ENCODE data around the gene APPBP2.
"Not testable (repeated sequence)": the region's sequence is repeated elsewhere in the genome, so short reads cannot be mapped to it uniquely, and the experiment has no call there.

Gene APPBP2, protein sequence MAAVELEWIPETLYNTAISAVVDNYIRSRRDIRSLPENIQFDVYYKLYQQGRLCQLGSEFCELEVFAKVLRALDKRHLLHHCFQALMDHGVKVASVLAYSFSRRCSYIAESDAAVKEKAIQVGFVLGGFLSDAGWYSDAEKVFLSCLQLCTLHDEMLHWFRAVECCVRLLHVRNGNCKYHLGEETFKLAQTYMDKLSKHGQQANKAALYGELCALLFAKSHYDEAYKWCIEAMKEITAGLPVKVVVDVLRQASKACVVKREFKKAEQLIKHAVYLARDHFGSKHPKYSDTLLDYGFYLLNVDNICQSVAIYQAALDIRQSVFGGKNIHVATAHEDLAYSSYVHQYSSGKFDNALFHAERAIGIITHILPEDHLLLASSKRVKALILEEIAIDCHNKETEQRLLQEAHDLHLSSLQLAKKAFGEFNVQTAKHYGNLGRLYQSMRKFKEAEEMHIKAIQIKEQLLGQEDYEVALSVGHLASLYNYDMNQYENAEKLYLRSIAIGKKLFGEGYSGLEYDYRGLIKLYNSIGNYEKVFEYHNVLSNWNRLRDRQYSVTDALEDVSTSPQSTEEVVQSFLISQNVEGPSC

DNA sequence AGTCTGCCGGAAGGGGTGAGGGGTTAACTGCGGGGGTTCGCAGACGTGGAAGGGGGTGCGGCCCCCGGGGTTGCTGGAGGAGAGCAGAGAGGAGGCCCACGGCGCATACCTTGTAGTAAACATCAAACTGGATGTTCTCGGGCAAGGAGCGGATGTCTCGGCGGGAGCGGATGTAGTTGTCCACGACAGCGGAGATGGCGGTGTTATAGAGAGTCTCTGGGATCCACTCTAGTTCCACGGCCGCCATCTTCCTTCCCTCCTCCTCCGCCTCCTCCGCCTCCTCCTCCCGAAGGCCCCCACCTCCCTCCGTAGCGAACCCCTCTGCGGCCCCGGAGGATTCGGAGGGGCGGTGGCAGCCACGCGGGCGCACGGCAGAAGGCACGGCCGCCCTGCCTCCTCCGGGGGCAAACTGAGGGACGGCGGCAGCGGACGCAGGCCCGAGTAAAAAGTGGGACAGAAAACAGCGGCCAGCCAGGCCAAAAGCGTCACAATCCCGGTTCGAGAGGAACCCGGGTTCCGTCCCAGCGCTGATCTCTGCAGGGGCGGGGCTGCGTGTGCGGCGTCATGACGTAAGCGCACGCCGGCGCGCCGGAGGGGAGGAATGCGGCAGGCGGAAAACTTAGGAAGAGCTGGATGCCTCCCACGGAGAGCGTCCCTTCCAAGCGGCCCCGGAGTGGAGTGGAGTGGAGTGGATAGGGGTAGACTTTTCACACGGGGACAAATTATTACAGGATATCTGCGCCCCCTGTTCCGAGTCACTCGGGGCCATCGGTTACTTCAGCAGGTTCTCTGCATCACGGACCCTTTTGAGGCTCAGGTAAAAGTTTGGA, at the start of gene APPBP2:
APPBP2 (minus strand) TSS at position 558 of the 830 bp plus-strand sequence; CDS start at position 247, 311 bp downstream.
- in situ Hi-C loops (cut with MboI; ENCODE audit: low pct_unique_long_range_greater_than_20kb, low sequenced_read_pairs) = no loop called here

DNA sequence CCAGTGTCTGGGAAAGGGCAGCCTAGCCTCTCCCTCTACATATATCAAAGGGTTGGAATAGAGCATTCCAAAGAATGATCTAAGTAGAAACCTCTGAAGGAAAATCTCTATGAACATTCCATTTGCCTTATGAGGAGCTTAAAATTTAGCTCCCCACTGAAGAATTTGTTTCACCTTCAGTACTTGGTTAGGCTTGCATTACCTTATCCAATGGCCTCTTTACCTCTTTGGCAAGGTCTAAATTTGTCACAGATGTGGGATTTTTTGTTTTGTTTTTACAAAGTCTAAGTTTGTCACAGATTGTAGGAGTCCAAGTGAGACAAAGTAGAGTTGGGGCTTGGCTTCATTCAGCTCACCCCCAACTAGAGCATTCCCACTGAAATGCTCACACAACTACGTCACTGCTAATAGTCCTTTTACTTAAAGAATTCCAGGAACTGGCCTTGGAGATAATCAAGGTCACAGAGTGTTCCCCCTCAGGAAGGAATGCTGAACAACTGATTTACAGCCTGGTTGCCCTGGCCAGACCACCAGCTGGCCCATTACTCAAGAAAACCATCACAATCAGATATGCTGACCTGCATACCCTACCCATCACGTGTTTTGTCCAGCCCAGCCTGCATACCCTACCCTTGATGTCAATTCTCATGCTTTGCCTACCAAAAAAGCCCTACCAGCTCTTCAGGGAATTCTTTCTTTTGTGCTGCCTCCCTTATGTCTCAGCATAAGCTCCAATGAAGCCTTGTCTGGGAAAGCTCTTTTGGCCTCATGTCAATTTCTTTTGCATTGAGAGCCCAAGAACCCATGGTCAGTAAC, 47.4 kb upstream of the APPBP2 start:
- DNase-seq = no peak
- in situ Hi-C loops (cut with MboI; ENCODE audit: low pct_unique_long_range_greater_than_20kb, low sequenced_read_pairs) = no loop called here

More for the DNA sequence above, at the start of gene APPBP2:
- peak; percentile 87 for DNase-seq

DNA sequence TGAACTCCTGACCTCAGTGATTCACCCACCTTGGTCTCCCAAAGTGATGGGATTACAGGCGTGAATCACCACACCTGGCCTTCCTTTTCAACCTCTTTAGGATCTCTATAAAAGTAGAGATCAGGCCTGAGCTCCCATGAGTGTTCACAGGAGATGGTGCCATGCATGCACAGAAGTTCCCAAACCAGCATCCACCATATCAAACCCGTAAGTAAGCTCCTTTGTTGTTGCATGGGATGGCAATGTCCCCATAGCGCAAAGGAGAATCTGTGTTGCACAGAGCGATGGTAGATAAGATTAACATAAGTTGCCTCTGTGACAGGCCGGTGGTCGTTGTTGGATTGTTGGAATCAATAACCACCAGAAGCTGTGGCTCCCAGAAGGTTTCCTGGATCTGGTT, 39.2 kb upstream of the APPBP2 start:
- in situ Hi-C loops (cut with MboI; ENCODE audit: low pct_unique_long_range_greater_than_20kb, low sequenced_read_pairs) = no loop called here
- no peak for DNase-seq

DNA sequence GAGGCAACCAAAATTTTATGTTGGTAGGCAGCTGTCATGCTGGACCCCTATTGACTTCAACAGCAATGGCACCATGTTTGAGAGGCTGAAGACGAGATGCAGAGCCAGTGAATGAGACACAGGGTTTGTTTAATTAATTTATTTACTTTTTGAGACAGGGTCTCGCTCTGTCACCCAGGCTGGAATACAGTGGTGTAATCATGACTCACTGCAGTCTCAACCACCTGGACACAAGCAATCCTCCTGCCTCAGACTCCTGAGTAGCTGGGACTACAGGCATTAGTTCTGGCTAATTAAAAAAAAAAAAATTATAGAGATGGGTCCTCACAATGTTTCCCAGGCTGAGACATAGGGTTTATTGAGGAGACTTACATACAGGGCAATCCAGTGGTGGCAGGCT, 37.7 kb upstream of the APPBP2 start:
- in situ Hi-C loops (cut with MboI; ENCODE audit: low pct_unique_long_range_greater_than_20kb, low sequenced_read_pairs) = no loop called here

DNA sequence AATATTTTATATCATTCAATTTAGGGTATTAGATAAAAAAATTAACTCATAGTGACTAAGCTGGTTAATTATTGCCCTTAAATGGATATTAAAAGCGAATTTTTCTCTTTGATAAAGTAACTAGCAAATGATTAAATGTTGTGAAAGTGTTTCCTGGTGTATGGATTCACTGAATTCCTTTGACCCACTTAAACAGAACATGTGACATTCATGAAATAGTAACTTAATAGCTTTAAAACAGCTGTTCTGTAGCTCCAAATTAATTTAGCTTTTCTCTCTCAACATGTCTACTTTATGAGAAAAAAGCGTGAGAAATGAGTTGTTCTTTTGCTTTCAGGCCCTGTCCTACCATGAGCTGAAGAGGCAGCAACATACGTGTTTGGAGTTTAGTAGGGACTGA, 36.4 kb upstream of the APPBP2 start:
- DNase-seq = no peak
- in situ Hi-C loops (cut with MboI; ENCODE audit: low pct_unique_long_range_greater_than_20kb, low sequenced_read_pairs) = no loop called here

More for the DNA sequence above, 37.7 kb upstream of the APPBP2 start:
- DNase-seq = no peak

DNA sequence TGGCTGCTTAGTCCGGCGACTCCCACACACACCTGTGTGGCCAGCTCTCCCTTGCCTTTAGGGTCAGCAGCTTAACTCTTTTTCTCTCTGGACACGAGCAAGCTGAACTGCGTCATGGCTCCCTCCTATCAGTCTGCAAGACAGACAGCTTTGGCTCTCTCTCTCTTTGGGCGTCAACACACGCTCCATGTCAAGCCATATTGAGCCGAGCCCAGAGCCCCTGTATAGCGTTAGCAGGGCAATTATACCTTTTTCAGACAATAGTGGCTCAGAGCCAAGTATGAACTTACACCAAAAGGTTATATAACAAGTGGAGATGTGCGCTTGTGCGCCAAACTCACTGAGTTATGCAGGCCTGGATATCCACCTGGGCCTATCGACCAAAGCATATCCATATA, 34.8 kb upstream of the APPBP2 start:
- in situ Hi-C loops (cut with MboI; ENCODE audit: low pct_unique_long_range_greater_than_20kb, low sequenced_read_pairs) = no loop called here
- no peak for DNase-seq

DNA sequence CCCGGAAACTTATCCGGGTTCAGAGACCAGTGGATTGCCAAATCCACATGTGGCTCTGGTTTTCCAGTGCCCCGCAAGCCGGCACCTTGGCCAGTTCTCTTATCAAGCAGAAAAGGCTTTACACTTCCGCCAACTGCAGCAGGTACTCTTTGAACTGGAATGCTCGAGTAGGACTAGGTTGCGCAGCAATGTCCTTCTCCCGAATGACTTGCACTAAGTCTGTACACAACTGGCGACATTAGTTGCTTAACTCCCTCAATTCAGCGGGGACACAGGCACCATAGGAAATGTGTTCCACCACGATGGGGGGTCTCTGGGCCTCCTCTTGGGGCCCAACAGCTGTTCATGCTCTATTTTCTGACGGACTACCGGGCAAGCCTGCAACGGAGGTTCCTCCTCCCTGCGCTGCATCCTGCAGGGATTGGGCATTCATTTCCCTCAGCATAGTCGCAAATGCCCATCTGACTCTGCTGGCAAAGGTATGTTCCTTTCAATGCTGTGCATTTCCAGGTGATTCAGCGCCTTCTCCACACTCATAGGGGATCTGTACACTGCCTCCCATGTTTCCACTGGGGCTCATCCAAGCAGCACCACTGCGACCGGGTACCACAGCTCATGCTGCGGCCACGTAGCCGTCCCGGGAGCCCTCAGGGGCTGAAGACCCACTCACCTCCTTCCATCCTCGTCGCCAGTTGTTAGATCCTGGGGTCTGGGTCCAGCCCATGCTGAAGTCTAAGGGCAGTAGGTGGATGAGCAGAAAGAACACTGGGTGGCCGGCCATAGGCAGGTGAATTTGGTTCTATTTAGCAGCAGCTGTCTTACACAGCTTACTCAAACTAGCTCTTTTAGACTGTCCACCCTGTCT, 34.2 kb upstream of the APPBP2 start:
- in situ Hi-C loops (cut with MboI; ENCODE audit: low pct_unique_long_range_greater_than_20kb, low sequenced_read_pairs) = no loop called here
- DNase-seq = no peak

DNA sequence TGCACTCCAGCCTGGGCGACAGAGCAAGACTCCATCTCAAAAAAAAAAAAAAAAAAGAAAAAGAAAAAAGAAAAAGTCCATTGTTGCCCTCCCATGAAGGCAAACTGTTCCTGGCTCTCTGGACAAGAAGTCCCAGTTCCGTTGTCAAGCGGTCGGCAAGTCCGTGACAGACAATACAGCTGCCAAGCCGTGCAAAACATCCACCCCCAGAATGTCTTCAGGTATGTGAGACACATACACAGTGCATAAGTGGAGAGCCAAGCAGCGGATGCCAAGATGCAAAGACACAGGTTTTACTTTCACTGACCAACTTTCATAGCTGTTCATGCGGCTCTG, 33.6 kb upstream of the APPBP2 start:
- in situ Hi-C loops (cut with MboI; ENCODE audit: low pct_unique_long_range_greater_than_20kb, low sequenced_read_pairs) = no loop called here

DNA sequence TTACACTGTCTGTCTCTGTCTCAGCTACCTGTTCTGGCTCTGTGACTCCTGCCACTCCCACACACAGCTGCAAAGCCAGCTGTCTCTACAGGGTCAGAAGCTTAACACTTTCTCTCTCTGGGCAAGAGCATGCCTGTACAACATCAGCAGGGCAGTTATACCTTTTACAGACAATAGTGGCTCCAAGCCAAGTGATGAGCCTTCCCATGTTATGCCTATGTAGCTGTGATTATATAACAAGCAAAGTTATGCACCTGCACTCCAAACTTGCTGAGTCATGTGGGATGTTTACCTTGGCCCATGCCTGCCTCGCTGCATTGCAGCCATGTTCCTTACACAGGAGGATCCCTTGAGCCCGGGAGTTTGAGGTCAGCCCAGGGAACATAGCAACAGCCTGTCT, 31.8 kb upstream of the APPBP2 start:
- in situ Hi-C loops (cut with MboI; ENCODE audit: low pct_unique_long_range_greater_than_20kb, low sequenced_read_pairs) = no loop called here
- DNase-seq = no peak

More for the DNA sequence above, 33.6 kb upstream of the APPBP2 start:
- DNase-seq = no peak

DNA sequence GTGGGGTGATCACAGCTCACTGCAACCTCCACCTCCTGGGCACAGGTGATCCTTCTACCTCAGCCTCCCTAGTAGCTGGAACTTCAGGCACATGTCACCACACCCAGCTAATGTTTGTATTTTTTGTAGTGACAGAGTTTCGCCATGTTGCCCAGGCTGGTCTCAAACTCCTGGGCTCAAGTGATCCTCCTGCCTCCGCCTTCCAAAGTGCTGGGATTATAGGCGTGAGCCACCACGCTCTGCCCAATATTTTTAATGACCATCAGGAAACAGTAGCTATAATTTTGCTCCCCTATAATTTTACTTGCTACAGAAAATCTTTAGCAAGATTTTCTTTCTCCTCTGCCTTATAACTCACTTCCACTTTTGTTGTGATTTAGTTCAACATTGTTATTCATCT, 29.7 kb upstream of the APPBP2 start:
- in situ Hi-C loops (cut with MboI; ENCODE audit: low pct_unique_long_range_greater_than_20kb, low sequenced_read_pairs) = no loop called here
- DNase-seq = no peak

DNA sequence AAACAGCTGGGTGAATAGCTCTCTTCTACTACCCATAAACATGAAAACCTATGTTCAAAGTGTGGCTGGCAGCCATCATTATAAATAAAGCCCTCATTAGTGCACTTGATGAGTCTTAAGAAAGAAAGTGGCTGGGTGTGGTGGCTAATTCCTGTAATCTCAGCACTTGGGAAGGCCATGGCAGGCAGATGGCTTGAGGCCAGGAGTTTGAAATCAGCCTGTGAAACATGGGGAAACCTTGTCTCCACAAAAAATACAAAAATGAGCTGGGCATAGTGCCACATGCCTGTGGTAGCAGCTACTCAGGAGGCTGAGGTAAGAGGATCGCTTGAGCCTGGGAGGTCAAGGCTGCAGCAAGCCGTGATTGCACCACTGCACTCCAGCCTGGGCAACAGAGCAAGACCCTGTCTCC, 28.3 kb upstream of the APPBP2 start:
- in situ Hi-C loops (cut with MboI; ENCODE audit: low pct_unique_long_range_greater_than_20kb, low sequenced_read_pairs) = no loop called here
- no peak for DNase-seq

DNA sequence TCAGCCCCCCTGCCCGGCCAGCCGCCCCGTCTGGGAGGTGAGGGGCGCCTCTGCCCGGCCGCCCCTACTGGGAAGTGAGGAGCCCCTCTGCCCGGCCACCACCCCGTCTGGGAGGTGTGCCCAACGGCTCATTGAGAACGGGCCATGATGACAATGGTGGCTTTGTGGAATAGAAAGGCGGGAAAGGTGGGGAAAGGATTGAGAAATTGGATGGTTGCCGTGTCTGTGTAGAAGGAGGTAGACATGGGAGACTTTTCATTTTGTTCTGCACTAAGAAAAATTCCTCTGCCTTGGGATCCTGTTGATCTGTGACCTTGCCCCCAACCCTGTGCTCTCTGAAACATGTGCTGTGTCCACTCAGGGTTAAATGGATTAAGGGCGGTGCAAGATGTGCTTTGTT, 26.2 kb upstream of the APPBP2 start:
- DNase-seq; in situ Hi-C loops (cut with MboI; ENCODE audit: low pct_unique_long_range_greater_than_20kb, low sequenced_read_pairs): not testable (repeated sequence)

DNA sequence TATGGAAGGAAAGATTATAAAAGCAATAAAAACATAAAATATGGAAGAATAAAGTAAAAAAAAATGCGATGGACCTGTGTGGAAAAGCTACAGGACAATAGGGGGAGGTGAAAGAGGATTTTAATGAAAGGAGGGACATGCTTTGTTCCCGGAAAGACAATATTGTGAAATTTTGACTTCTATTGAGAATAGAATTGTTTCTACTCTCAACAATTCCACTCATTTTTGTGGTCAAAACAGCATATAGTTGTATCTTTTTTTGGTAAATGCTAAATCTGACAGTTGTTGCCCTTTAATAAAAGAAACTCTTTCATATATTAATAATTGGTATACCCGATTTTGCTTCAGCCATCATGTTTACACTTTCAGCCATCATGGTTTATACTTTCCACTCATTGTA, 22.9 kb upstream of the APPBP2 start:
- in situ Hi-C loops (cut with MboI; ENCODE audit: low pct_unique_long_range_greater_than_20kb, low sequenced_read_pairs) = no loop called here
- DNase-seq = no peak

DNA sequence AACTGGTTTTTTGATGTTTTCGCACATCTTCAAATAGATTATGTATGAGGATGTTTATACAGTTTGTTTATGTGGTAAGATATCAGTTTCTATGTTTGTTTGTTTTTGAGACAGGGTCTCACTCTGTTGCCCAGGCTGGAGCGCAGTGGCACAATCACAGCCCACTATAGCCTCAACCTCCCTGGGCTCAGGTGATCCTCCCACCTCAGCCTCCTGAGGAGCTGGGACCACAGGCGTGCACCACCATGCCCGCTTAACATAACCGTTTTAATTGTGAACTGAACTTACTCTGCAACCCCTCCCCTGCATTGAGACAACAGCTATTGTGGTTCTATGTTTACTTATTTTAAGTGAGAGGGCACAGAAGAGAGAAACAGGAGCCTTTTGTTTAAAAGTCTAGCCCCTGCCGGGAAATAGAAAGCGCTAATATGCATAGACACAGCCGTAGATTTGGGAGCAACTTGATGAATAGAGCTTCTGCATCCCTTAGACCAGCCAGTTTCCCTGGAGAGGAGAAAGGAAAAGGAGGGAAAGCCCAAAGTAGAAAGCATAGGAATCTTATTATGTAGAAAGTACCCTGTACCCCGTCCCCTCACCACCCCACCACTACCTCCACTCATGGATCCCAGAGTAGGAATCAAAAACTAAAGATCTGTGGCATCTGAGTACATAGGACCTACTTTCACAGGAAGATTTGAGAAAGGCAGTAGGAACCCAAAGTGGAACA, 19.6 kb upstream of the APPBP2 start:
- in situ Hi-C loops (cut with MboI; ENCODE audit: low pct_unique_long_range_greater_than_20kb, low sequenced_read_pairs) = no loop called here
- no peak for DNase-seq

DNA sequence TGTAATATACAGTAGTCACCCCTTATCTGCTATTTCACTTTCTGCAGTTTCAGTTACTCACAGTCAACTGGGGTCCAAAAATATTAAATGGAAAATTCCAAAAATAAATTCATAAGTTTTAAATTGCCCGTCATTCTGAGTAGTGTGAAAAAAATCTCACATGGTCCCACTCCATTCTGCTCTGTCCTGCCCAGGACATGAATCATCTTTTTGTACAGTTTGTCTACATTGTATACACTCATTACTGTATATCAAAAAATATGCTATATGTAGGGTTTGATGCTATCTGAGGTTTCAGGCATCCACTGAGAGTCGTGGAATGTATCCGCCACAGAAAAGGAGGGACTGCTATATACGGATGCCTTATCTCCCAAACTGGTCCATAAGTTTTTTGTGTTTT, 16.0 kb upstream of the APPBP2 start:
- no peak for DNase-seq
- in situ Hi-C loops (cut with MboI; ENCODE audit: low pct_unique_long_range_greater_than_20kb, low sequenced_read_pairs) = no loop called here

DNA sequence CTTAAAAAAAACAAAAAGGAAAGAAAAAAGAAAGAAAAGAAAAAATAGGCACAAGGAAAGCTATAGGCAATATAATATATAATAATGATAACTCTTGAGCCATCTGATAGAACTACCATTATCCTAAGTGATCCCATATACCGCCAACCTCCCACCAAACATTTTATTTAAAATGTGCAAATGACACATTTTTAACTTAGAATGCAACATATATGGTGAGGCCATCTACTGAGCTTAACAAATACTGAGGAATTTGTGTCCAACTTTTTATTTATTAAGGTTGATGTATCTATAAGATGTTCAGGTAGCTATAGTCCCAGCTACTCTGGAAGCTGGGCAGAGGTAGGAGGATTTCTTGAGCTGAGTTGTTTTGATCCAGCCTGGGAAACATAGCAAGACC, 14.4 kb upstream of the APPBP2 start:
- DNase-seq = no peak
- in situ Hi-C loops (cut with MboI; ENCODE audit: low pct_unique_long_range_greater_than_20kb, low sequenced_read_pairs) = no loop called here

DNA sequence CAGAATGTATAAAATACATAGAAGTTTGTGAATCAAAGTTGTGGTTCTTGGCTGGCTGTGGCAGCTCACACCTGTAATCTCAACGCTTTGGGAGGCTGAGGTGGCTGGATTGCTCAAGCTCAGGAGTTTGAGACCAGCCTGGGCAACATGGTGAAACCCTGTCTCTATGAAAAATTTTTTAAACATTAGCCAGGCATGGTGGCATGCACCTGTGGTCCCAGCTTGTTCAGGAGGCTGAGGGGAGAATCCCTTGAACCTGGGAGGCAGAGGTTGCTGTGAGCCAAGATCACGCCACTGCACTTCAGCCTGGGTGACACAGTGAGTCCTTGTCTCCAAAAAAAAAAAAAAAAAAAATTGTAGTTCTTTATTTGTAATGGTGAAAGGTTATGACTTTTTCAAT, 13.8 kb upstream of the APPBP2 start:
- no peak for DNase-seq
- in situ Hi-C loops (cut with MboI; ENCODE audit: low pct_unique_long_range_greater_than_20kb, low sequenced_read_pairs) = no loop called here

DNA sequence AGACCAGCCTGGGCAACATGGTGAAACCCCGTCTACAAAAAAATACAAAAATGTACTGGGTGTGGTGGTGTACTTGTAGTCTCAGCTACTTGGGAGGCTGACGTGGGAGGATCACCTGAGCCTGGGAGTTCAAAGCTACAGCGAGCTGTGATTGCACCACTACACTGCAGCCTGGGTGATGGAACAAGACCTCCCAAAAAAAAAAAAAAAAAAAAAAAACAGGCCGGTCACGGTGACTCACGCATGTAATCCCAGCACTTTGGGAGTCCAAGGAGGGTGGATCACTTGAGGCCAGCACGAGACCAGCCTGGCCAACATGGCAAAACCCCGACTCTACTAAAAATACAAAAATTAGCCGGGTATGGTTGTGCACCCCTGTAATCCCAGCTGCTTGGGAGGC, 12.7 kb upstream of the APPBP2 start:
- in situ Hi-C loops (cut with MboI; ENCODE audit: low pct_unique_long_range_greater_than_20kb, low sequenced_read_pairs) = no loop called here

More for the DNA sequence above, 12.7 kb upstream of the APPBP2 start:
- DNase-seq = no peak
